HCT116 (cell line): ENCODE measurements around the gene WNT7B. TPM values are rescaled to one million over a fixed set of nuclear protein-coding genes. Genes with fewer than 3 reads are reported as not detected.

ENCODE experiments used
- ATAC-seq: fragments of 200-7000 bp; cut with Tn5 transposase; 2 replicates; pipeline ENCODE4 v1.9.1; 2020; ENCODE audit warnings: mild to moderate bottlenecking, moderate library complexity
- BruUV-seq: library from RNA; stranded (reverse); fragments of 400-500 nt; replicated peaks from 2 replicates; lab custom pipeline; 2021; lab: Mats Ljungman, UMichigan
- CTCF ChIA-PET: fragments of 300-600 bp; sonication (Branson Sonifier 250); formaldehyde crosslinking; loops from one replicate; lab custom pipeline; 2021; ENCODE audit warnings: antibody characterized with exemption; lab: Charles Lee
- POLR2A ChIA-PET: fragments of 300-600, 350-600 bp; sonication (Branson Sonifier 250); formaldehyde crosslinking; loops from one replicate; lab custom pipeline; 2021; ENCODE audit warnings: antibody characterized with exemption; lab: Charles Lee
- RAD21 ChIA-PET, 2 experiments: fragments of 300-600 bp; sonication (Branson Sonifier 250); formaldehyde crosslinking; loops; one replicate each; lab custom pipeline; 2023; ENCODE audit warnings: low total read pairs in 2 of 2; ENCODE audit not compliant: uncharacterized antibody in 2 of 2, unreplicated experiment in 2 of 2, low non-redundant PET in 1 of 2; lab: Charles Lee
- DNase-seq: peaks from one replicate; pipeline ENCODE4 v3.0.0-alpha.2; 2010; ENCODE audit warnings: low read depth, low spot score
- H2AFZ ChIP-seq: fragments of 200-600 bp; shearing (Covaris generic), sonication (generic); 2 replicates; pipeline ENCODE4 v1.6.1; 2017; ENCODE audit warnings: low read depth, mixed run types, mixed read lengths, antibody characterized with exemption, low read length; ENCODE audit not compliant: poor library complexity, severe bottlenecking
- H3K27ac ChIP-seq: 2 replicates; pipeline ENCODE4 v1.5.1; 2012; ENCODE audit warnings: low read depth, low read length
- H3K27me3 ChIP-seq: fragments of 200-600 bp; sonication (generic); 2 replicates; pipeline ENCODE4 v1.6.1; 2016; ENCODE audit warnings: mixed run types, low read length, mixed read lengths; ENCODE audit not compliant: insufficient read depth
- H3K36me3 ChIP-seq, 2 experiments: fragments of 200-500 bp in 1 of 2; fragments of 200-600 bp in 1 of 2; sonication (Bioruptor generic) in 1 of 2; sonication (generic) in 1 of 2; 2 replicates each; pipeline versions ENCODE4 v1.5.1 to v1.6.1; 2014 to 2016; ENCODE audit warnings: low read length in 2 of 2, inconsistent platforms in 1 of 2, mixed read lengths in 1 of 2, mixed run types in 1 of 2; ENCODE audit not compliant: insufficient read depth in 2 of 2, control insufficient read depth in 1 of 2
- H3K4me1 ChIP-seq, 2 experiments: fragments of 200-600 bp in 1 of 2; sonication (generic) in 1 of 2; 2 replicates each; pipeline versions ENCODE4 v1.5.1 to v1.6.1; 2012 to 2017; ENCODE audit warnings: low read length in 2 of 2, inconsistent platforms in 1 of 2, mild to moderate bottlenecking in 1 of 2, mixed read lengths in 1 of 2, mixed run types in 1 of 2, moderate library complexity in 1 of 2; ENCODE audit not compliant: insufficient read depth in 2 of 2, control insufficient read depth in 1 of 2
- H3K4me2 ChIP-seq: fragments of 200-600 bp; sonication (generic); 2 replicates; pipeline ENCODE4 v1.6.1; 2017; ENCODE audit warnings: mixed run types, low read length, mixed read lengths
- H3K4me3 ChIP-seq, 2 experiments: fragments of 200-600 bp in 1 of 2; sonication (generic) in 1 of 2; replicated peaks in 1 of 2; 2 replicates each; pipeline ENCODE4 v1.5.1; 2011 to 2016; ENCODE audit warnings: low read length in 2 of 2, control low read depth in 1 of 2, low read depth in 1 of 2, mild to moderate bottlenecking in 1 of 2, mixed read lengths in 1 of 2, mixed run types in 1 of 2
- H3K79me2 ChIP-seq: fragments of 200-600 bp; sonication (generic); 2 replicates; pipeline ENCODE4 v1.6.1; 2017; ENCODE audit warnings: mild to moderate bottlenecking, mixed run types, low read length, moderate library complexity, mixed read lengths; ENCODE audit not compliant: insufficient read depth
- H3K9ac ChIP-seq: fragments of 200-600 bp; sonication (generic); 2 replicates; pipeline ENCODE4 v1.6.1; 2016; ENCODE audit warnings: low read length, mixed read lengths
- H3K9me2 ChIP-seq: fragments of 200-600 bp; sonication (generic), shearing (Covaris generic); 2 replicates; pipeline ENCODE4 v1.6.1; 2017; ENCODE audit warnings: mixed run types, mild to moderate bottlenecking, moderate library complexity; ENCODE audit not compliant: insufficient read depth
- H3K9me3 ChIP-seq, 2 experiments: fragments of 200-500 bp in 1 of 2; fragments of 200-600 bp in 1 of 2; sonication (Bioruptor generic) in 1 of 2; sonication (generic) in 1 of 2; 2 replicates each; pipeline ENCODE4 v1.6.1; 2014 to 2017; ENCODE audit warnings: low read length in 2 of 2, mixed read lengths in 2 of 2, inconsistent platforms in 1 of 2, low read depth in 1 of 2, mild to moderate bottlenecking in 1 of 2, mixed run types in 1 of 2, moderate library complexity in 1 of 2; ENCODE audit not compliant: control insufficient read depth in 1 of 2, insufficient read depth in 1 of 2
- H4K20me1 ChIP-seq: fragments of 200-600 bp; sonication (generic), shearing (Covaris generic); 2 replicates; pipeline ENCODE4 v1.6.1; 2017; ENCODE audit warnings: mixed run types, mild to moderate bottlenecking, moderate library complexity; ENCODE audit not compliant: insufficient read depth
- RAD21 ChIP-seq: IDR thresholded peaks from 2 replicates; pipeline ENCODE4 v1.6.1; 2012; ENCODE audit warnings: low read depth, mild to moderate bottlenecking
- intact Hi-C: fragments of 100-400 bp; cut with micrococcal nuclease; formaldehyde crosslinking; loops from 2 replicates; pipeline ENCODE4 v1.10.0; 2022
- total RNA-seq: library from RNA; stranded (reverse); gene quantifications from one replicate; pipeline ENCODE4 v1.2.1, GENCODE V29; 2021; ENCODE audit not compliant: unreplicated experiment
- TF ChIP-seq, protein P1 (sequence below): IDR thresholded peaks from 2 replicates; pipeline ENCODE4 v1.6.1; 2012

Gene WNT7B
- total RNA-seq, 1 experiment from 2014 or later = 10.5 TPM

DNA sequence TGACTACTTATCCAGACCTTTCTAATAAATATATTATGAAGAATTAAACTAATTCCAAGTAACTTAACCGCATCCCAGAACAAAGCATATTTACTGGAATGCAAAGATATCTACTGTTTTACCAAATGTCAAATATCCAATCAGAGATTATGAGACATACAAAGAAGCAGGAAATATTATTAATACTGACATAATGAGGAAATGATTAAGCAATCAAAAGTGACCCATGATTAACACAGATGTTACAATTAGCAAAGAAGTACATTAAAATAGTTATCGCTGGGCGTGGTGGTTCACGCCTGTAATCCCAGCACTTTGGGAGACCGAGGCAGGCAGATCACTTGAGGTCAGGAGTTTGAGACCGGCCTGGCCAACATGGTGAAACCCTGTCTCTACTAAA lies 105.2 kb downstream of the WNT7B start:
- intact Hi-C loops = no loop called here
- H3K4me1 ChIP-seq = no peaks in the 10 kb centered on the region
- CTCF ChIA-PET = no interaction called here
- no peak for DNase-seq
- POLR2A ChIA-PET = no interaction called here
- RAD21 ChIA-PET = no interaction called here
- H3K4me3 ChIP-seq = no peak overlapping the region
- no peak overlapping the region for H3K27ac ChIP-seq
- no peak overlapping the region for H3K4me2 ChIP-seq
- no peak for ATAC-seq
- H4K20me1 ChIP-seq = no peaks in the 10 kb centered on the region
- H3K9me2 ChIP-seq = 0 out of 2 replicates have a peak, but pooled peaks cover 3% of the 10 kb centered on the region
- H3K79me2 ChIP-seq = no peaks in the 10 kb centered on the region
- no peak overlapping the region for H2AFZ ChIP-seq
- H3K9me3 ChIP-seq = peaks cover 0 to 7% of the 10 kb centered on the region in 2 experiments; a peak in 1 of 4 replicates
- no peaks in the 10 kb centered on the region for H3K36me3 ChIP-seq
- H3K27me3 ChIP-seq = no peaks in the 10 kb centered on the region
- H3K9ac ChIP-seq = no peak overlapping the region
- no TSS peak for BruUV-seq
- TF ChIP-seq RAD21 = no peak
- TF ChIP-seq, protein P1, sequence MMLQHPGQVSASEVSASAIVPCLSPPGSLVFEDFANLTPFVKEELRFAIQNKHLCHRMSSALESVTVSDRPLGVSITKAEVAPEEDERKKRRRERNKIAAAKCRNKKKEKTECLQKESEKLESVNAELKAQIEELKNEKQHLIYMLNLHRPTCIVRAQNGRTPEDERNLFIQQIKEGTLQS = no peak

Other genes with a start within 250 kb of the WNT7B start
- 14.5 TPM for gene PPARA, start 173.4 kb upstream of the WNT7B start, total RNA-seq